Measurements from ENCODE around the gene KIF6.

KIF6 gene

GRCh38 chr6:39338397-39338796 is 386.8 kb downstream of the KIF6 start:
- DNase-seq = peak; percentile 11

- no peak for DNase-seq
Observed at GRCh38 chr6:39335780-39336545, 389.2 kb downstream of the KIF6 start.

- no peak for DNase-seq
Observed at GRCh38 chr6:39333644-39334438, 391.4 kb downstream of the KIF6 start.

GRCh38 chr6:39330476-39330875 is 394.7 kb downstream of the KIF6 start:
- DNase-seq = no peak

GRCh38 chr6:39330057-39330456 is 395.2 kb downstream of the KIF6 start:
- peak; percentile 74 for DNase-seq

GRCh38 chr6:39328066-39328465 is 397.1 kb downstream of the KIF6 start:
- no peak for DNase-seq

GRCh38 chr6:39327507-39327906 is 397.7 kb downstream of the KIF6 start:
- DNase-seq = no peak

- no peak for DNase-seq
Observed at GRCh38 chr6:39322306-39322850, 402.8 kb downstream of the KIF6 start, which contains the start of gene KCNK16. KCNK16 (minus strand) TSS chr6:39322702; CDS start chr6:39322540, 162 bp downstream.

- no peak for DNase-seq
Observed at GRCh38 chr6:39321761-39322160, 403.4 kb downstream of the KIF6 start.

GRCh38 chr6:39320363-39320984 is 404.7 kb downstream of the KIF6 start:
- no peak for DNase-seq

- DNase-seq = no peak
Observed at GRCh38 chr6:39319621-39320362, 405.4 kb downstream of the KIF6 start.

- no peak for DNase-seq
Observed at GRCh38 chr6:39317256-39317655, 408.0 kb downstream of the KIF6 start.

- DNase-seq = no peak
Observed at GRCh38 chr6:39314273-39314795, 410.9 kb downstream of the KIF6 start, which contains the start of gene KCNK17. KCNK17 (minus strand) TSS chr6:39314419; CDS start chr6:39314320, 99 bp downstream.

- no peak for DNase-seq
Observed at GRCh38 chr6:39313526-39314272, 411.5 kb downstream of the KIF6 start.

- DNase-seq = no peak
Observed at GRCh38 chr6:39312912-39313525, 412.2 kb downstream of the KIF6 start.

GRCh38 chr6:39310542-39310941 is 414.7 kb downstream of the KIF6 start:
- DNase-seq = no peak

- peak; percentile 61 for DNase-seq
Observed at GRCh38 chr6:39309942-39310531, 415.2 kb downstream of the KIF6 start.

GRCh38 chr6:39307462-39307861 is 417.7 kb downstream of the KIF6 start:
- DNase-seq = no peak

GRCh38 chr6:39304951-39305350 is 420.3 kb downstream of the KIF6 start:
- no peak for DNase-seq

GRCh38 chr6:39303425-39304153 is 421.6 kb downstream of the KIF6 start:
- DNase-seq = no peak

Measured in inflammatory macrophage treated with lipopolysaccharide for 4 hours (primary cell).